HCT116 (cell line): ENCODE measurements around the gene PTPRJ. TPM values are rescaled to one million over a fixed set of nuclear protein-coding genes. Genes with fewer than 3 reads are reported as not detected.

Experiments
- ATAC-seq: fragments of 200-7000 bp; cut with Tn5 transposase; 2 replicates; pipeline ENCODE4 v1.9.1; 2020; ENCODE audit warnings: mild to moderate bottlenecking, moderate library complexity
- BruUV-seq: library from RNA; stranded (reverse); fragments of 400-500 nt; replicated peaks from 2 replicates; lab custom pipeline; 2021; lab: Mats Ljungman, UMichigan
- CTCF ChIA-PET: fragments of 300-600 bp; sonication (Branson Sonifier 250); formaldehyde crosslinking; loops from one replicate; lab custom pipeline; 2021; ENCODE audit warnings: antibody characterized with exemption; lab: Charles Lee
- POLR2A ChIA-PET: fragments of 300-600, 350-600 bp; sonication (Branson Sonifier 250); formaldehyde crosslinking; loops from one replicate; lab custom pipeline; 2021; ENCODE audit warnings: antibody characterized with exemption; lab: Charles Lee
- RAD21 ChIA-PET, 2 experiments: fragments of 300-600 bp; sonication (Branson Sonifier 250); formaldehyde crosslinking; loops; one replicate each; lab custom pipeline; 2023; ENCODE audit warnings: low total read pairs in 2 of 2; ENCODE audit not compliant: uncharacterized antibody in 2 of 2, unreplicated experiment in 2 of 2, low non-redundant PET in 1 of 2; lab: Charles Lee
- DNase-seq: peaks from one replicate; pipeline ENCODE4 v3.0.0-alpha.2; 2010; ENCODE audit warnings: low read depth, low spot score
- H2AFZ ChIP-seq: fragments of 200-600 bp; shearing (Covaris generic), sonication (generic); 2 replicates; pipeline ENCODE4 v1.6.1; 2017; ENCODE audit warnings: low read depth, mixed run types, mixed read lengths, antibody characterized with exemption, low read length; ENCODE audit not compliant: poor library complexity, severe bottlenecking
- H3K27ac ChIP-seq: 2 replicates; pipeline ENCODE4 v1.5.1; 2012; ENCODE audit warnings: low read depth, low read length
- H3K27me3 ChIP-seq: fragments of 200-600 bp; sonication (generic); 2 replicates; pipeline ENCODE4 v1.6.1; 2016; ENCODE audit warnings: mixed run types, low read length, mixed read lengths; ENCODE audit not compliant: insufficient read depth
- H3K36me3 ChIP-seq, 2 experiments: fragments of 200-500 bp in 1 of 2; fragments of 200-600 bp in 1 of 2; sonication (Bioruptor generic) in 1 of 2; sonication (generic) in 1 of 2; 2 replicates each; pipeline versions ENCODE4 v1.5.1 to v1.6.1; 2014 to 2016; ENCODE audit warnings: low read length in 2 of 2, inconsistent platforms in 1 of 2, mixed read lengths in 1 of 2, mixed run types in 1 of 2; ENCODE audit not compliant: insufficient read depth in 2 of 2, control insufficient read depth in 1 of 2
- H3K4me1 ChIP-seq, 2 experiments: fragments of 200-600 bp in 1 of 2; sonication (generic) in 1 of 2; 2 replicates each; pipeline versions ENCODE4 v1.5.1 to v1.6.1; 2012 to 2017; ENCODE audit warnings: low read length in 2 of 2, inconsistent platforms in 1 of 2, mild to moderate bottlenecking in 1 of 2, mixed read lengths in 1 of 2, mixed run types in 1 of 2, moderate library complexity in 1 of 2; ENCODE audit not compliant: insufficient read depth in 2 of 2, control insufficient read depth in 1 of 2
- H3K4me2 ChIP-seq: fragments of 200-600 bp; sonication (generic); 2 replicates; pipeline ENCODE4 v1.6.1; 2017; ENCODE audit warnings: mixed run types, low read length, mixed read lengths
- H3K4me3 ChIP-seq, 2 experiments: fragments of 200-600 bp in 1 of 2; sonication (generic) in 1 of 2; replicated peaks in 1 of 2; 2 replicates each; pipeline ENCODE4 v1.5.1; 2011 to 2016; ENCODE audit warnings: low read length in 2 of 2, control low read depth in 1 of 2, low read depth in 1 of 2, mild to moderate bottlenecking in 1 of 2, mixed read lengths in 1 of 2, mixed run types in 1 of 2
- H3K79me2 ChIP-seq: fragments of 200-600 bp; sonication (generic); 2 replicates; pipeline ENCODE4 v1.6.1; 2017; ENCODE audit warnings: mild to moderate bottlenecking, mixed run types, low read length, moderate library complexity, mixed read lengths; ENCODE audit not compliant: insufficient read depth
- H3K9ac ChIP-seq: fragments of 200-600 bp; sonication (generic); 2 replicates; pipeline ENCODE4 v1.6.1; 2016; ENCODE audit warnings: low read length, mixed read lengths
- H3K9me2 ChIP-seq: fragments of 200-600 bp; sonication (generic), shearing (Covaris generic); 2 replicates; pipeline ENCODE4 v1.6.1; 2017; ENCODE audit warnings: mixed run types, mild to moderate bottlenecking, moderate library complexity; ENCODE audit not compliant: insufficient read depth
- H3K9me3 ChIP-seq, 2 experiments: fragments of 200-500 bp in 1 of 2; fragments of 200-600 bp in 1 of 2; sonication (Bioruptor generic) in 1 of 2; sonication (generic) in 1 of 2; 2 replicates each; pipeline ENCODE4 v1.6.1; 2014 to 2017; ENCODE audit warnings: low read length in 2 of 2, mixed read lengths in 2 of 2, inconsistent platforms in 1 of 2, low read depth in 1 of 2, mild to moderate bottlenecking in 1 of 2, mixed run types in 1 of 2, moderate library complexity in 1 of 2; ENCODE audit not compliant: control insufficient read depth in 1 of 2, insufficient read depth in 1 of 2
- H4K20me1 ChIP-seq: fragments of 200-600 bp; sonication (generic), shearing (Covaris generic); 2 replicates; pipeline ENCODE4 v1.6.1; 2017; ENCODE audit warnings: mixed run types, mild to moderate bottlenecking, moderate library complexity; ENCODE audit not compliant: insufficient read depth
- ATF3 ChIP-seq: IDR thresholded peaks from 2 replicates; pipeline ENCODE4 v1.6.1; 2012
- CBX3 ChIP-seq: IDR thresholded peaks from 2 replicates; pipeline ENCODE4 v1.6.1; 2012; ENCODE audit warnings: low read depth
- CEBPB ChIP-seq: IDR thresholded peaks from 2 replicates; pipeline ENCODE4 v1.6.1; 2012; ENCODE audit warnings: low read depth
- JUND ChIP-seq: IDR thresholded peaks from 2 replicates; pipeline ENCODE4 v1.6.1; 2012
- REST ChIP-seq: IDR thresholded peaks from 2 replicates; pipeline ENCODE4 v1.6.1; 2012; ENCODE audit warnings: low read depth
- intact Hi-C: fragments of 100-400 bp; cut with micrococcal nuclease; formaldehyde crosslinking; loops from 2 replicates; pipeline ENCODE4 v1.10.0; 2022
- total RNA-seq: library from RNA; stranded (reverse); gene quantifications from one replicate; pipeline ENCODE4 v1.2.1, GENCODE V29; 2021; ENCODE audit not compliant: unreplicated experiment

Gene PTPRJ
- total RNA-seq, 1 experiment from 2014 or later, result 19.1 TPM

DNA sequence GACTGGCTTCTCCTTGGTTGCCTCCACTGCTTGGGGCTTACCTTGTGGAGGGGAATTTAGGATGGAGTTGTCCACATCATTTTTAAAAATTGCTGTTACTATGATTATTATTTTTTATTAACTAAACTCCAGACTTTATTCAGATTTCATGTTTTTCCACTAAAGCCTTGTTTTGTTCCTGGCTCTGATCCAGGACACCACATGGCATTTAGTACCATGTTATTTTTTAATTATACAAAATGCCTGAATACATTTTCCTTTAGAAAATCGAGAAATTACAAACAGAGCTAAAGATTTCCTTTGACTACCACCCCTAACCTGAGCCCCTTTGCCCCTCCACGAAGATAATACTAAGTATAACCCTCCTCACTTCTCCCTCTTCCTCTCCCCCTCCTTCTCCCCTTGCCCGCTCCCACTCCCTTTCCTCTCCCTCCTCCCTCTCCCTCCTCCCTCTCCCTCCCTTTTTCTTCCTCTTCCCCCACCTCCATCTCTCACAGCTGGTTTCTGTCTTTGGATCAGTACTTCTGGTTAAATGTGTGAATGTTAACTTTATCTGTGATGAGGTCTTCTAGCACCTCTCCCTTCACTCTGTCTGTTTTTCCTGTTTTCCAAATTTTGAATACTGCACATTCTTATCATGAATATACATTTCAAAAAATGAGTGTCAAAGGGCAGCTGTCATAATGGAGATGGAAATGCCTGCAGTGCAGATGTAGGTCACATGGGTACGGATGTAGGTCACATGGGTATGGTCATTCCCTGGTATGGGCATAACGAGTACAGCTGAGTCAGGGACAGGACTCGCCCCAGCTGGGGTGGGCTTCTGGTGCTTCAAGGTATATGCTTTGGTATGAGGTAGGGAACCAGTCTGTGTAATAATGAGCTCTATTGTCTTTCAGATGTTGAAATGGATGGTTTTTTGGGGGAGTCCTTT, 181.9 kb downstream of the PTPRJ start:
- BruUV-seq, result no TSS peak
- H3K9ac ChIP-seq, result no peak overlapping the region
- H3K27ac ChIP-seq, result no peak overlapping the region
- H3K79me2 ChIP-seq, result no peaks in the 10 kb centered on the region
- H3K27me3 ChIP-seq, result no peaks in the 10 kb centered on the region
- no peak overlapping the region for H3K4me2 ChIP-seq
- intact Hi-C loops, result no loop called here
- ATAC-seq, result no peak
- CTCF ChIA-PET, result interaction anchor here (1.2 kb wide), 1 partner anchor 227 kb away, joined by 3 read pairs; no protein-coding TSS in a partner anchor
- no peaks in the 10 kb centered on the region for H3K4me1 ChIP-seq
- H4K20me1 ChIP-seq, result no peaks in the 10 kb centered on the region
- H3K4me3 ChIP-seq, result no peak overlapping the region
- no peaks in the 10 kb centered on the region for H3K9me3 ChIP-seq
- POLR2A ChIA-PET, result no interaction called here
- RAD21 ChIA-PET, result no interaction called here
- no peak overlapping the region for H2AFZ ChIP-seq
- no peaks in the 10 kb centered on the region for H3K36me3 ChIP-seq
- TF ChIP-seq CBX3 (no peak), JUND (no peak), REST (no peak), ATF3 (no peak), CEBPB (no peak)
- no peak for DNase-seq
- no peaks in the 10 kb centered on the region for H3K9me2 ChIP-seq
